ENCODE measurements around the gene ERBB4.

DNA sequence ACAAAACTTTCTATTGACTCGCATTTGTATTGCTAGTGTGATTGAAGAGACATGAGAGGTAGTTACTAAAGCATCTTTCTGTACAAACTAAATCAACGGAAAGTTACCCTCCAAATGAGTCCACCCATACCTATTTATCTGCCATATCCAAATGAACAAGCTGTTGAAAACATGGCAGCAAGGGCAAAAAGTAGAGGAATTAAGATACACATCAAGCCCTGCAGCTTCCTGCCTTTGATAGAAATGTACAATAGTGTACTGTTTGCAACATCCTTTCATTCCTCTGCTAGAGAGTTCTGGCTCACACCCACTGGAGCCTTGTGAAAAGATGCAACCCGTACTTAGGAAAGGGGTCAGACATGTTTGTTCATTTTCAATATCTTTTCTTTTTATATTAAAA is 122.5 kb downstream of the ERBB4 start:
- TF ChIP-seq, protein P1, sequence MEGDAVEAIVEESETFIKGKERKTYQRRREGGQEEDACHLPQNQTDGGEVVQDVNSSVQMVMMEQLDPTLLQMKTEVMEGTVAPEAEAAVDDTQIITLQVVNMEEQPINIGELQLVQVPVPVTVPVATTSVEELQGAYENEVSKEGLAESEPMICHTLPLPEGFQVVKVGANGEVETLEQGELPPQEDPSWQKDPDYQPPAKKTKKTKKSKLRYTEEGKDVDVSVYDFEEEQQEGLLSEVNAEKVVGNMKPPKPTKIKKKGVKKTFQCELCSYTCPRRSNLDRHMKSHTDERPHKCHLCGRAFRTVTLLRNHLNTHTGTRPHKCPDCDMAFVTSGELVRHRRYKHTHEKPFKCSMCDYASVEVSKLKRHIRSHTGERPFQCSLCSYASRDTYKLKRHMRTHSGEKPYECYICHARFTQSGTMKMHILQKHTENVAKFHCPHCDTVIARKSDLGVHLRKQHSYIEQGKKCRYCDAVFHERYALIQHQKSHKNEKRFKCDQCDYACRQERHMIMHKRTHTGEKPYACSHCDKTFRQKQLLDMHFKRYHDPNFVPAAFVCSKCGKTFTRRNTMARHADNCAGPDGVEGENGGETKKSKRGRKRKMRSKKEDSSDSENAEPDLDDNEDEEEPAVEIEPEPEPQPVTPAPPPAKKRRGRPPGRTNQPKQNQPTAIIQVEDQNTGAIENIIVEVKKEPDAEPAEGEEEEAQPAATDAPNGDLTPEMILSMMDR (IDR thresholded peaks at IDR 0.05): no peak
- TF ChIP-seq POLR2A (IDR thresholded peaks at IDR 0.05): no peak

Measured in esophagus squamous epithelium (tissue), 4 donors.